ENCODE measurements around the gene APOBR. TPM values are rescaled to one million over a fixed set of nuclear protein-coding genes. Genes with fewer than 3 reads are reported as not detected.

The APOBR gene
- total and polyA plus RNA-seq, 2 of the 13 experiments (the other 11 are each of a cell fraction or from before 2014, with no cell fraction given) = 0.03 TPM; not detected in 1

DNA sequence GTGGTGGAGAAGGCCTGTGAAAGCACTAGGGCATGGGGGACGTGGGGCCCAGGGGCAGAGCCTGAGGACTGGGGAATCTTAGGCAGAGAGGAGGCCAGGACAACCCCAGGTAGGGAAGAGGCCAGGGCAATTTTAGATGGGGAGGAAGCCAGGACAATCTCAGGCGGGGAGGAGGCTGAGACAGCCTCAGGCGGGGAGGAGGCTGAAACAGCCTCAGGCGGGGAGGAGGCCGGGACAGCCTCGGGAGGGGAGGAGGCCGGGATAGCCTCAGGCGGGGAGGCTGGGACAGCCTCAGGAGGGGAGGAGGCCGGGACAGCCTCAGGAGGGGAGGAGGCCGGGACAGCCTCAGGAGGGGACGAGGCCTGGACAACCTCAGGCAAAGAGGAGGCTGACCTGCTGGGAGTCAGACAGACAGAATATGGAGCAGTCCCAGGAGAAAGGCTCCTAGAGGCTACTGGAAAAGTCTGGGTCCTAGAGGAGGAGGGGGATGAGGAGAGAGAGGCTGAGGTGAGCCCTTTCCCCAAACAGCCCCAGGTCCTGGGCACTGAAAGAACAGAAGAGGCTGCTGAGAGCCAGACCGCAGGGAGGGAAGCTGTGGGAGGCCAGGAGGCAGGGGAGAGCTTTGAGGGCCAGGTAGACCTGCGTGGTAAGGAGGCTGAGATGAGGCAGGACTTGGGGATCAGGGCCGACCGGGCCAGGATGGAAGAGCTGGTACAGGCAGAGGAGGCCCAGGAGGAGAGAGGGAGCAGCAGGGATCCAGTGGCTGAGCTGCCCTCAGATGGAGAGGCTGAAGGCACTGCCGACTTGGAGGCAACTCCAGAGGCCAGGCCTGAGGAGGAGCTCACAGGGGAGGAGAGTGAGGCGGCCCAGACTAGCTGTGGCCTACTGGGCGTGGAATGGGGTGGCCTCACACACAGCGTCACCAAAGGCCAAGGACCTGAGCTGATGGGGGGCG is 1.6 kb downstream of the APOBR start (continued):
- TF ChIP-seq ZNF318 (CRISPR knock-in tag; IDR thresholded peaks at IDR 0.05) = no peak
- no peak for TF ChIP-seq BCLAF1 (IDR thresholded peaks at IDR 0.05)
- TF ChIP-seq, protein P1, sequence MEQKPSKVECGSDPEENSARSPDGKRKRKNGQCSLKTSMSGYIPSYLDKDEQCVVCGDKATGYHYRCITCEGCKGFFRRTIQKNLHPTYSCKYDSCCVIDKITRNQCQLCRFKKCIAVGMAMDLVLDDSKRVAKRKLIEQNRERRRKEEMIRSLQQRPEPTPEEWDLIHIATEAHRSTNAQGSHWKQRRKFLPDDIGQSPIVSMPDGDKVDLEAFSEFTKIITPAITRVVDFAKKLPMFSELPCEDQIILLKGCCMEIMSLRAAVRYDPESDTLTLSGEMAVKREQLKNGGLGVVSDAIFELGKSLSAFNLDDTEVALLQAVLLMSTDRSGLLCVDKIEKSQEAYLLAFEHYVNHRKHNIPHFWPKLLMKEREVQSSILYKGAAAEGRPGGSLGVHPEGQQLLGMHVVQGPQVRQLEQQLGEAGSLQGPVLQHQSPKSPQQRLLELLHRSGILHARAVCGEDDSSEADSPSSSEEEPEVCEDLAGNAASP (CRISPR knock-in tag; IDR thresholded peaks at IDR 0.05; ENCODE audit: borderline replicate concordance) = no peak
- TF ChIP-seq, protein P2, sequence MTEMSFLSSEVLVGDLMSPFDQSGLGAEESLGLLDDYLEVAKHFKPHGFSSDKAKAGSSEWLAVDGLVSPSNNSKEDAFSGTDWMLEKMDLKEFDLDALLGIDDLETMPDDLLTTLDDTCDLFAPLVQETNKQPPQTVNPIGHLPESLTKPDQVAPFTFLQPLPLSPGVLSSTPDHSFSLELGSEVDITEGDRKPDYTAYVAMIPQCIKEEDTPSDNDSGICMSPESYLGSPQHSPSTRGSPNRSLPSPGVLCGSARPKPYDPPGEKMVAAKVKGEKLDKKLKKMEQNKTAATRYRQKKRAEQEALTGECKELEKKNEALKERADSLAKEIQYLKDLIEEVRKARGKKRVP (CRISPR knock-in tag; IDR thresholded peaks at IDR 0.05) = no peak
- TF ChIP-seq RAD51 (IDR thresholded peaks at IDR 0.05; ENCODE audit: borderline replicate concordance) = no peak
- no peak for TF ChIP-seq SETDB1 (CRISPR knock-in tag; IDR thresholded peaks at IDR 0.05; ENCODE audit: borderline replicate concordance)
- TF ChIP-seq SMAD3 (CRISPR knock-in tag; IDR thresholded peaks at IDR 0.05) = no peak
- no peak for TF ChIP-seq FOXK2 (IDR thresholded peaks at IDR 0.05)
- TF ChIP-seq CC2D1A (CRISPR knock-in tag; IDR thresholded peaks at IDR 0.05) = no peak
- TF ChIP-seq SMAD9 (CRISPR knock-in tag; IDR thresholded peaks at IDR 0.05) = no peak
- TF ChIP-seq ZNF263 (CRISPR knock-in tag; IDR thresholded peaks at IDR 0.05) = 0 out of 2 replicates have a peak, but pooled peaks have one; percentile 22
- TF ChIP-seq, protein P3, sequence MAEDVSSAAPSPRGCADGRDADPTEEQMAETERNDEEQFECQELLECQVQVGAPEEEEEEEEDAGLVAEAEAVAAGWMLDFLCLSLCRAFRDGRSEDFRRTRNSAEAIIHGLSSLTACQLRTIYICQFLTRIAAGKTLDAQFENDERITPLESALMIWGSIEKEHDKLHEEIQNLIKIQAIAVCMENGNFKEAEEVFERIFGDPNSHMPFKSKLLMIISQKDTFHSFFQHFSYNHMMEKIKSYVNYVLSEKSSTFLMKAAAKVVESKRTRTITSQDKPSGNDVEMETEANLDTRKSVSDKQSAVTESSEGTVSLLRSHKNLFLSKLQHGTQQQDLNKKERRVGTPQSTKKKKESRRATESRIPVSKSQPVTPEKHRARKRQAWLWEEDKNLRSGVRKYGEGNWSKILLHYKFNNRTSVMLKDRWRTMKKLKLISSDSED (CRISPR knock-in tag; IDR thresholded peaks at IDR 0.05) = no peak
- no peak for TF ChIP-seq ZFP36 (IDR thresholded peaks at IDR 0.05; ENCODE audit: borderline replicate concordance, low read depth, low read length, partially characterized antibody)

Measured in HepG2 (cell line).